Stimulated activated effector memory CD8-positive, alpha-beta T cell treated with anti-CD3 and anti-CD28 coated beads, Interleukin-12 subunit alpha, Interleukin-12 subunit beta, amount 100 ng/mL, for 72 hours (primary cell): Measurements from ENCODE around the gene POM121L12.

Source experiments
- ATAC-seq: fragments of 150-1000 bp; cut with Tn5 transposase; 2 replicates; pipeline ENCODE4 v1.10.0; 2021
- DNase-seq, 2 donors: peaks; one replicate each; pipeline ENCODE4 v3.0.0; 2021 to 2022; ENCODE audit warnings: low spot score in 2 of 2
- H3K27ac Mint-ChIP-seq: one replicate; pipeline ENCODE4 v1.8.0; 2022; ENCODE audit warnings: mild to moderate bottlenecking, mixed read lengths
- H3K36me3 Mint-ChIP-seq: one replicate; pipeline ENCODE4 v1.8.0; 2022; ENCODE audit warnings: mild to moderate bottlenecking, mixed read lengths
- H3K4me1 Mint-ChIP-seq: one replicate; pipeline ENCODE4 v1.8.0; 2022; ENCODE audit warnings: mixed read lengths
- H3K4me3 Mint-ChIP-seq: one replicate; pipeline ENCODE4 v1.8.0; 2022; ENCODE audit warnings: mild to moderate bottlenecking, mixed read lengths
- H3K9me3 Mint-ChIP-seq: one replicate; pipeline ENCODE4 v1.8.0; 2022; ENCODE audit warnings: mixed read lengths

The POM121L12 gene

DNA sequence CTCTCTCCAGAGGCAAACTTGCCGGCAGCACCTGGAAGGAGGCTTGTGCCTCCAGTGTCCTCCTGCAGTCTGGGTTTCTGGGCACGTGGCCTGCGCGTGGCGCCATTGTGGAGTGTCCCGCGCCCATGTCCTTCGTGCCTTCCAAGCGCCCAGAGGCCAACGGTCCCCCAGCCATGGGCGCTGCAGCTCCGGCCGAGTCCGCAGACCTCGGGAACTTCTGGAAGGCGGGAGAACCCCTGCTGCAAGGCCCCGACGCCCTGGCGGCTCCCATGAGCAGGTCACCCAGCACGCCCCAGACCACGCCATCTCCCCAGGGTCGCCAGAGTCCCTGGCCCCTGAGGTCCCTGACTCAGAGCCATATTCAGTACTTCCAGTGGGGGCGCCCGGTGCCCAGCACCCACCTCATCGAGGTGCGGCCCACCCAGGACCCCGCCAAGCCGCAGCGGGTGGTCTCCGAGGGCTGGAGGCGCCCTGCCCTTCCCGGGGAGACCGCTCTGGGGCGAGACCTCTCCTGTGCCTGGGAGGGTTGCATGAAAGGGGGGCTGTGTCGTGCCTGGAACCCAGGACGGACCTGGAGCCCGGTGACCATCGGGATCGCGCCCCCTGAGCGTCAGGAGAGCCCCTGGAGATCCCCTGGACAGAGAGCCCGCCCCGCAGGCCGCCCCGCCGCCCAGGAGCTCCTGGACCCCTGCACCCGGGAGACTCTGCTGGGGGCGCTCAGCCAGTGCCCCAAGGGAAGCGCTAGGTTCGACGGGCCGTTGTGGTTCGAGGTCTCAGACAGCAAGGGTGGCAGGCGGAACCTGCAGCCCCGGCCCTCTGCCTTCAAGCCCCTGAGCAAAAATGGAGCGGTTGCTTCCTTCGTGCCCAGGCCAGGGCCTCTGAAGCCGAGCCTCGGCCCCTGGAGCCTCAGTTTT is at the start of gene POM121L12:
POM121L12 (plus strand) TSS at position 135 of the 914 bp plus-strand sequence; CDS start at position 174, 39 bp downstream.
- Mint-ChIP-seq H3K4me1 (no peaks in the 10 kb centered on the region), H3K27ac (no peak within 1 kb of the TSS), H3K4me3 (no peak within 1 kb of the TSS), H3K36me3 (no peaks in the 10 kb centered on the region), H3K9me3 (peaks cover 23% of the 10 kb centered on the region)
- DNase-seq (no peak), ATAC-seq (no peak)

- no peak for DNase-seq
- H3K4me3 Mint-ChIP-seq, result no peak overlapping the region
- peaks cover 26% of the 10 kb centered on the region for H3K9me3 Mint-ChIP-seq
- no peak for ATAC-seq
- no peaks in the 10 kb centered on the region for H3K4me1 Mint-ChIP-seq
- no peak overlapping the region for H3K27ac Mint-ChIP-seq
- no peaks in the 10 kb centered on the region for H3K36me3 Mint-ChIP-seq
Observed at GRCh38 chr7:52992001-52992400, 43.4 kb upstream of the POM121L12 start.

GRCh38 chr7:52992479-52993162 is 42.8 kb upstream of the POM121L12 start:
- Mint-ChIP-seq H3K4me3 (no peak overlapping the region), H3K9me3 (peaks cover 24% of the 10 kb centered on the region), H3K27ac (no peak overlapping the region), H3K36me3 (no peaks in the 10 kb centered on the region), H3K4me1 (no peaks in the 10 kb centered on the region)
- ATAC-seq (no peak), DNase-seq (no peak)

GRCh38 chr7:52995676-52996075 is 39.8 kb upstream of the POM121L12 start:
- DNase-seq (no peak), ATAC-seq (no peak)
- Mint-ChIP-seq H3K36me3 (no peaks in the 10 kb centered on the region), H3K9me3 (peaks cover 21% of the 10 kb centered on the region), H3K4me3 (no peak overlapping the region), H3K4me1 (no peaks in the 10 kb centered on the region), H3K27ac (no peak overlapping the region)

GRCh38 chr7:53001221-53001620 is 34.2 kb upstream of the POM121L12 start:
- no peak for ATAC-seq
- Mint-ChIP-seq H3K4me3 (no peak overlapping the region), H3K4me1 (no peaks in the 10 kb centered on the region), H3K36me3 (no peaks in the 10 kb centered on the region), H3K27ac (no peak overlapping the region), H3K9me3 (peaks cover 15% of the 10 kb centered on the region)
- no peak for DNase-seq

DNA sequence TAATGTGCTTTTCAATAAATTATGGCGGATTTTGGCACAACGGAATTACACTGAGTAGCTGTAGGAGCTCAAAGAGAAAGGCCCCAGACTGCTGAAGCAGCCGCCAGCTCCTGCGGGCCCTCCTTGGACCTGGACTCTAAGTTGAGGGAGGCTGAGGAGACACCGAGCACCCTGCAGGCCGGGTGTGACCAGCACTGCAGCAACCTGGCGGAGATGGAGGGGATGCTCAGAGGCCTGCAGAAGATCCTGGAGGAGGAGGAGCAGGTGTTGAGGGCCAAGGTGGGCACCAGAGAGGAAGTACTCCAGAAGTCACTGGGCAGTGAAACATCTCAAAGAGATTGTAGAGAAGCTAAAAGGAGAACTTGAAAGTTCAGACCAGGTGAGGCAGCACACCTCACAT is 33.0 kb upstream of the POM121L12 start:
- H3K27ac Mint-ChIP-seq, result no peak overlapping the region
- DNase-seq (no peak), ATAC-seq (no peak)
- no peak overlapping the region for H3K4me3 Mint-ChIP-seq
- H3K9me3 Mint-ChIP-seq, result peaks cover 17% of the 10 kb centered on the region
- H3K4me1 Mint-ChIP-seq, result no peaks in the 10 kb centered on the region
- no peaks in the 10 kb centered on the region for H3K36me3 Mint-ChIP-seq

DNA sequence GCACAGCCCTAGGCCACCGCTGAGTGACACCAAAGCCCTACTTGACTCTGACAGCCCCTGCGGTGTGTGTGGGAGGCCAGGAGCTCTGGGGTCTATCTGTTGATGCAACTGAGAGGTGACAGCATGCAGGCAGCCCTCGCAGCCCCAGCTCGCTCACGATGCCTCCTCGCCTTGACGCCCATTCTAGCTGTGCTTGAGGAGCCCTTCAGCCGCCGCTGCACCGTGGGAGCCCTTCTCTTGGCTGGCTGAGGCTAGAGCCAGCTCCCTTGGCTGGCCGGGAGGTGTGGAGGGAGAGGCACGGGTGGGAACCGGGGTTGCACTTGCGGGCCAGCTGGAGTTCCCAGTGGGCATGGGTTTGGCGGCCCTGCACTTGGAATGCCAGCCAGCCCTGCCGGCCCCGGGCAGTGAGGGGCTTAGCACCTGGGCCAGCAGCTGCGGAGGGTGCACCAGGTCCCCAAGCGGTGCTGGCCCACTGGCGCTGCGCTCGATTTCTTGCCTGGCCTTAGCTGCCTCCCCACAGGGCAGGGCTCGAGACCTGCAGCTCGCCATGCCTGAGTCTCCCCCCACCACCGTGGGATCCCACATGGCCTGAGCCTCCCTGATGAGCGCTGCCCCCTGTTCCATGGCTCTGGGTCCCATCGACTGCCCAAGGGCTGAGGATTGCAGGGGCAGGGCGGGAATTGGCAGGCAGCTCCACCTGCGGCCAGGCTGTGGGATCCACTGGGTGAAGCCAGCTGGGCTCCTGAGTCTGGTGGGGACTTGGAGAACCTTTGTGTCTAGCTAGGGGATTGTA is 31.6 kb upstream of the POM121L12 start:
- H3K4me3 Mint-ChIP-seq, result no peak overlapping the region
- no peaks in the 10 kb centered on the region for H3K4me1 Mint-ChIP-seq
- H3K27ac Mint-ChIP-seq, result no peak overlapping the region
- H3K36me3 Mint-ChIP-seq, result no peaks in the 10 kb centered on the region
- no peak for ATAC-seq
- no peak for DNase-seq
- peaks cover 17% of the 10 kb centered on the region for H3K9me3 Mint-ChIP-seq

GRCh38 chr7:53013925-53014324 is 21.5 kb upstream of the POM121L12 start:
- ATAC-seq (no peak), DNase-seq (no peak)
- Mint-ChIP-seq H3K4me3 (no peak overlapping the region), H3K36me3 (no peaks in the 10 kb centered on the region), H3K27ac (no peak overlapping the region), H3K4me1 (no peaks in the 10 kb centered on the region), H3K9me3 (peaks cover 25% of the 10 kb centered on the region)

GRCh38 chr7:53015463-53015862 is 20.0 kb upstream of the POM121L12 start:
- no peaks in the 10 kb centered on the region for H3K4me1 Mint-ChIP-seq
- no peak overlapping the region for H3K4me3 Mint-ChIP-seq
- DNase-seq (no peak), ATAC-seq (no peak)
- peaks cover 27% of the 10 kb centered on the region for H3K9me3 Mint-ChIP-seq
- H3K27ac Mint-ChIP-seq, result no peak overlapping the region
- no peaks in the 10 kb centered on the region for H3K36me3 Mint-ChIP-seq

DNA sequence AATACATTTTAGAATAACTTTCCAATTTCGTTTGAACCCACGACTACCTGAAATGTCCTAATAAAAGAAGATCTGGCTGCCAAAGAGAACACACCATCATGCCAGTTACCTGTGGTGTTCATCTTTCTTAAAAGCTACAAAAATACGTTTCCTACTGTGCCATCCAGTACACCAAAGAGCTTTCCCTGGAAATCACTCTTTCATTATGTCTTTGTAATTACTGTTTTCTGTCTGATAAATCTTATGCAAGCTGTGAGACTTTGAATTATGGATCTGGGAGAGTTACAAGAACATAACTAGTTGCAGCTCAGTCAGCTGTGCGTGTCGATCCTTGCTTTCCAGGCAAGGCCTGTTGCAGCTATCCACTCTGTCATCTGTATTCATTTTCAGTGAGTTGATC is 12.5 kb upstream of the POM121L12 start:
- no peak for ATAC-seq
- no peak for DNase-seq
- H3K4me3 Mint-ChIP-seq, result no peak overlapping the region
- no peaks in the 10 kb centered on the region for H3K36me3 Mint-ChIP-seq
- no peaks in the 10 kb centered on the region for H3K4me1 Mint-ChIP-seq
- no peak overlapping the region for H3K27ac Mint-ChIP-seq
- peaks cover 4% of the 10 kb centered on the region for H3K9me3 Mint-ChIP-seq

DNA sequence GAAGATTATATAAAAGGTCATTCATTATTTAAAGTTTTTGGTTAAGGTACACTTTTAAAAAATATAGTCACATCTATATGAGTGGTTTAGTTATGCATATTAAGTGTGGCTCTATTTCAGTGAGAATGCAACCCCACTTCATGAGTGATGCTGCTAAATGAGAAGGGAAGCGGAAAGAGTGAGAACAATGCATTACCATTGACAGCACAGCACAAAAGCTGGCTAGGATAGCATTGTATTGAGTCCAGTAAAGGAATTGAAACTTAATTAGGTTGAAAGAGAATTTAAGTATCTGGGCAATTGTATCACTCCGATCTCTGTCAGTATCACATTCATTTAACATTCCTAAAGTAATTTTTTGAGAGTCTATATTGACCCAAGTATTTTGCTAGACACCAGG is 13.2 kb downstream of the POM121L12 start:
- Mint-ChIP-seq H3K36me3 (no peaks in the 10 kb centered on the region), H3K4me3 (no peak overlapping the region), H3K27ac (no peak overlapping the region), H3K9me3 (peaks cover 23% of the 10 kb centered on the region), H3K4me1 (no peaks in the 10 kb centered on the region)
- ATAC-seq (no peak), DNase-seq (no peak)

- no peaks in the 10 kb centered on the region for H3K4me1 Mint-ChIP-seq
- no peak for DNase-seq
- H3K36me3 Mint-ChIP-seq, result no peaks in the 10 kb centered on the region
- H3K9me3 Mint-ChIP-seq, result peaks cover 23% of the 10 kb centered on the region
- H3K4me3 Mint-ChIP-seq, result no peak overlapping the region
- H3K27ac Mint-ChIP-seq, result no peak overlapping the region
- no peak for ATAC-seq
Observed at GRCh38 chr7:53050433-53050832, 15.0 kb downstream of the POM121L12 start.

GRCh38 chr7:53059591-53059990 is 24.2 kb downstream of the POM121L12 start:
- Mint-ChIP-seq H3K4me1 (no peaks in the 10 kb centered on the region), H3K27ac (no peak overlapping the region), H3K9me3 (peaks cover 31% of the 10 kb centered on the region), H3K4me3 (no peak overlapping the region), H3K36me3 (no peaks in the 10 kb centered on the region)
- ATAC-seq (no peak), DNase-seq (no peak)

DNA sequence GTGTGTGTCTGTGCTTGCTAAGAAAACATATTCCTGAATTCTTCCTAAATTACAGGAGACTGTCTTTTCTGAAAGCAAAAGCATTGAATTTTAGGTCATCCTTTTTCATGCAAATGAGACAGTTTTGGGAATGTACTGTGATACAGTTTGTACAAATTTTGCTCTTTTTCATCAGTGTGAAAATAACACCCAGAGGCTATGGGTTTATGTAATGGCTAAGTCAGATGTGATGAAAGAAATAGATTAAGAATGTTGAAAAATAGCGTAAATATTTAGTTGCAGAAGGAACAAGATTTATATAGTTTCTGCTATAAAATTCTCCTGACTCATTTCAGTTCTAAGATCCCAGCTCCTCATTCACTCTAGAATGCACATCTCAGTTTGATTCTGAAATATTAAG is 24.6 kb downstream of the POM121L12 start:
- no peak overlapping the region for H3K27ac Mint-ChIP-seq
- no peaks in the 10 kb centered on the region for H3K36me3 Mint-ChIP-seq
- H3K4me1 Mint-ChIP-seq, result no peaks in the 10 kb centered on the region
- peaks cover 31% of the 10 kb centered on the region for H3K9me3 Mint-ChIP-seq
- ATAC-seq (no peak), DNase-seq (no peak)
- H3K4me3 Mint-ChIP-seq, result no peak overlapping the region

- Mint-ChIP-seq H3K4me3 (no peak overlapping the region), H3K27ac (no peak overlapping the region), H3K4me1 (no peaks in the 10 kb centered on the region), H3K9me3 (peaks cover 25% of the 10 kb centered on the region), H3K36me3 (no peaks in the 10 kb centered on the region)
- DNase-seq, result no peak
- no peak for ATAC-seq
Observed at GRCh38 chr7:53062796-53063195, 27.4 kb downstream of the POM121L12 start.
